Nephron progenitor cell (in vitro differentiated cells): ENCODE data around the gene HHEX.

Experiments
- DNase-seq: peaks from one replicate; pipeline ENCODE4 v3.0.0; 2021
- H3K27ac Mint-ChIP-seq: 2 replicates; pipeline ENCODE4 v1.8.0; 2021; ENCODE audit warnings: mild to moderate bottlenecking, moderate library complexity, mixed read lengths
- H3K27me3 Mint-ChIP-seq: 2 replicates; pipeline ENCODE4 v1.8.0; 2021; ENCODE audit warnings: mild to moderate bottlenecking, low read depth, mixed read lengths; ENCODE audit not compliant: poor library complexity
- H3K36me3 Mint-ChIP-seq: 2 replicates; pipeline ENCODE4 v1.8.0; 2021; ENCODE audit warnings: low read depth, mixed read lengths
- H3K4me1 Mint-ChIP-seq: 2 replicates; pipeline ENCODE4 v1.8.0; 2021; ENCODE audit warnings: mixed read lengths
- H3K4me3 Mint-ChIP-seq: 2 replicates; pipeline ENCODE4 v1.8.0; 2021; ENCODE audit warnings: mild to moderate bottlenecking, moderate library complexity, mixed read lengths
- H3K9me3 Mint-ChIP-seq: 2 replicates; pipeline ENCODE4 v1.8.0; 2021; ENCODE audit warnings: mild to moderate bottlenecking, moderate library complexity, mixed read lengths
- TF ChIP-seq, protein P1 (sequence below): fragments of 200-600 bp; sonication (generic); IDR thresholded peaks from 2 replicates; pipeline ENCODE4 v1.5.0; 2021; ENCODE audit warnings: antibody characterized with exemption

HHEX gene

DNA sequence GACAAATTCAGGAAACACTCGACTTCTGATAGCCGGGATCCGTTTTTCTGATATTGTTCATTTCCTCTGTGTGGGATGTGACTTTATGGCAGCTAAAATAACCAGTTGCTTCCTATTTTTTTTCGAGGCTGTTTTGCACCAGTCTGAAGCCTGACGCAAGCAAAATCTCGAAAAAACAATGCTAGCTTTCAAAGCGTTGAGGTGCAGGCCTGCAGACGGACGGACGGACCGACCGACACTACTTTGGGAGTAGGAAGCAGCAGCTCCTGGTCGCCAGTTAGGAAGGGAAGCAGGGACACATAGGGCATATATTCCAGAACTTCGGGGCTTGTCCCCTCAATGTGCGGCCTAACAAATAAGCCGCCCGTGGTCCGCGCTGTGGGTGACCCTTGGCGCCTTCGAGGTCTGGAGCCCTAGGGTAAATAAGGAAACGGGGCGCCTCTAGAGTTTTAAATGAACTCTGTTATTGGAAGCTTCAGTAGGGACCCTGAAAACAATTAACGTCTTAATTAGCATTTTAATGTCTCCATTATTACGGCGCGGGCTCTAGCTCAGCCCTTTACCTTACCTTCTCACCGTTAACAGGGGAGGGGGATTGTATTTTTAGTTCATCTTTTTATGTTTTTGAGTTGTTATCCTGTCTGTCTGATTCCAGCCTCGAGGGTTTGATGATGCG lies 1.3 kb downstream of the HHEX start:
- Mint-ChIP-seq H3K4me3 (peak overlapping the region; percentile 61), H3K4me1 (peaks cover 10% of the 10 kb centered on the region), H3K9me3 (peaks cover 24% of the 10 kb centered on the region), H3K27me3 (peaks cover 96% of the 10 kb centered on the region), H3K36me3 (no peaks in the 10 kb centered on the region), H3K27ac (no peak overlapping the region)
- DNase-seq: no peak
- TF ChIP-seq, protein P1, sequence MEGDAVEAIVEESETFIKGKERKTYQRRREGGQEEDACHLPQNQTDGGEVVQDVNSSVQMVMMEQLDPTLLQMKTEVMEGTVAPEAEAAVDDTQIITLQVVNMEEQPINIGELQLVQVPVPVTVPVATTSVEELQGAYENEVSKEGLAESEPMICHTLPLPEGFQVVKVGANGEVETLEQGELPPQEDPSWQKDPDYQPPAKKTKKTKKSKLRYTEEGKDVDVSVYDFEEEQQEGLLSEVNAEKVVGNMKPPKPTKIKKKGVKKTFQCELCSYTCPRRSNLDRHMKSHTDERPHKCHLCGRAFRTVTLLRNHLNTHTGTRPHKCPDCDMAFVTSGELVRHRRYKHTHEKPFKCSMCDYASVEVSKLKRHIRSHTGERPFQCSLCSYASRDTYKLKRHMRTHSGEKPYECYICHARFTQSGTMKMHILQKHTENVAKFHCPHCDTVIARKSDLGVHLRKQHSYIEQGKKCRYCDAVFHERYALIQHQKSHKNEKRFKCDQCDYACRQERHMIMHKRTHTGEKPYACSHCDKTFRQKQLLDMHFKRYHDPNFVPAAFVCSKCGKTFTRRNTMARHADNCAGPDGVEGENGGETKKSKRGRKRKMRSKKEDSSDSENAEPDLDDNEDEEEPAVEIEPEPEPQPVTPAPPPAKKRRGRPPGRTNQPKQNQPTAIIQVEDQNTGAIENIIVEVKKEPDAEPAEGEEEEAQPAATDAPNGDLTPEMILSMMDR: no peak

DNA sequence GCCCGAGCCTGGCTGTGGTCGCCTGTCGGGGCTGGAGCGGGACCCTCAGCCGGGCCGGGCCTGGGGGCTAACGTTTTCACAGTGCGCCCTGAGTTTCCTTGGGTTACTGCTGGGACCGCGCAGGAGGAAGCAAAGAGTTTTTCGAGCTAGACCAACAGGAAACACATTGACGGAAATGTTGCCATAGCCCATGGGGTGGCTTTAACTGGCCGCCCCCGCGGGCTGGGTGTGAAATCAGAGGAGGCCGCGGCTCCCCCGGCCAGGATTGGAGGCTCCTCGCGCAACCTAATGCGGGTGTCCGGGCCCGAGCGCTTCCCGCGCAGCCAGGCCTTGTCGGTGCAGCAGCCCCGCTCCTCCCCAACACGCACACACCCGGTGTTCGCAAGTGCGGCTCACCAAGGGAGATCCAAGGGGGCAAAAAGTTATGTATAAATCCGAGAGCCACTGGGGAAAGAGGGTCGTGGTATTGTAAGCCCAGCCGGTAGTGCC lies 1.9 kb downstream of the HHEX start:
- TF ChIP-seq, protein P1: no peak
- peak; percentile 50 for DNase-seq
- peaks cover 10% of the 10 kb centered on the region for H3K4me1 Mint-ChIP-seq
- H3K9me3 Mint-ChIP-seq: peaks cover 18% of the 10 kb centered on the region
- H3K36me3 Mint-ChIP-seq: no peaks in the 10 kb centered on the region
- H3K4me3 Mint-ChIP-seq: no peak overlapping the region
- peak overlapping the region; percentile 9 for H3K27ac Mint-ChIP-seq
- peaks cover 96% of the 10 kb centered on the region for H3K27me3 Mint-ChIP-seq

DNA sequence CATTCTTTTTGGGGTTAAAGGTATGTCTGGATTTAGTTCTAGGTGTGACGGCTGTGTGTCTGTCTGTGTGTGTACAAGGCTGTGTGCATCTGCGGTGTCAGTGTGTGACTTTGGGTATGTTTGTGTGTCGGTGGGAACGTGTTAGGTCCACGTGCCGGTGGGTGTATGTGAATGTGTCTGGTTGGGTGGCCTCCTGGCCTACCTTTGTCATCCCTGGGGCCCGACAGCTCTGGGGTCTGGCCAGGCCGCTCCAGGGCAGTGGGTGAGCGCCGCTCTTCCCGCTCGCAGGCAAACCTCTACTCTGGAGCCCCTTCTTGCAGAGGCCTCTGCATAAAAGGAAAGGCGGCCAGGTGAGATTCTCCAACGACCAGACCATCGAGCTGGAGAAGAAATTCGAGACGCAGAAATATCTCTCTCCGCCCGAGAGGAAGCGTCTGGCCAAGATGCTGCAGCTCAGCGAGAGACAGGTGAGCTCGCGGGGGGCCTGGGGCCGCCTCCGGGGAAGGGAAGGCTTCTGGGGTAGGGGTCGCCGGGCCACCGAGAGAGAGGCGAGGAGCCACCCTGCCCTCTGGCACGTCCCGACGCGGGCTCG lies 2.4 kb downstream of the HHEX start:
- Mint-ChIP-seq H3K4me1 (peaks cover 10% of the 10 kb centered on the region), H3K9me3 (peaks cover 12% of the 10 kb centered on the region)

DNA sequence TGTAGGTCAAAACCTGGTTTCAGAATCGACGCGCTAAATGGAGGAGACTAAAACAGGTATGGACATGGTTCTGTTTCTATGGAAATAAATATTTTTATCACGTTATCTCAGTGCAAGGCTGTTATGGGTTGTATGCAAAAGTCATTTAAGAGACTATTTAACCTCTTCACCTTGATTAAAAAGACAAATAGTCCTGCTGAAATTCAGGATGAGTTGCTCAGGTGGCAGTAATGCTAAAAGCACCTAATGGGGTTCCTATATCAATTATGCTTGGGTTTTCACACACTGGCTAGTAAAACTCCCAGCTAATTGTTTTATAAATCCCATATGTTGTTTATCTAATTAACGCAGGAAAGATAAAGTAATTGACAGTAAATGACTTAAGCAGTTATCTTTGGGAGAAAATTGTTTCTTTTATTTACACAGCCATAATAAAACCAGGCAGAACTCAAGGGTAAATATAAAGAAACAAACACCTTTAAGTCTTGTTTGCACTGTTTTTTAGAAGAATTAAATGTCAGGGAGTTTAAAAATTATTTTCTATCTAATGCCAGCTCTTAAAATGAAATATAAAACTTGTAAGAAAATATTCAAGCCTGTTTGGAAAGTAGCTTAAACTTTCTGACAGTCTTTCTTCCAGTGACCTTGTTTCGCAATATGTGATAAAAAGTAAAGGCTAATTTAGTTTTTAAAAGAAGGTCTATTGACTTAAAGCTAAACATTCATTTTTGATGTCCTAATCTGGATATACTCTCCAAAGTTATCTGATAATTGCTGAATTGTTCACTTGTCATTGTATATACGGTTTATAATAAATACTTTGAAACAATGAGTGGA lies 3.2 kb downstream of the HHEX start:
- no peaks in the 10 kb centered on the region for H3K36me3 Mint-ChIP-seq
- DNase-seq: no peak
- H3K27me3 Mint-ChIP-seq: peaks cover 96% of the 10 kb centered on the region
- TF ChIP-seq, protein P1: no peak
- H3K27ac Mint-ChIP-seq: no peak overlapping the region
- H3K4me1 Mint-ChIP-seq: peaks cover 10% of the 10 kb centered on the region
- no peak overlapping the region for H3K4me3 Mint-ChIP-seq
- H3K9me3 Mint-ChIP-seq: peaks cover 7% of the 10 kb centered on the region

More for the DNA sequence above, 2.4 kb downstream of the HHEX start:
- DNase-seq: peak; percentile 32
- Mint-ChIP-seq H3K27me3 (peaks cover 96% of the 10 kb centered on the region), H3K36me3 (no peaks in the 10 kb centered on the region), H3K27ac (peak overlapping the region; percentile 9), H3K4me3 (no peak overlapping the region)
- TF ChIP-seq, protein P1: no peak

DNA sequence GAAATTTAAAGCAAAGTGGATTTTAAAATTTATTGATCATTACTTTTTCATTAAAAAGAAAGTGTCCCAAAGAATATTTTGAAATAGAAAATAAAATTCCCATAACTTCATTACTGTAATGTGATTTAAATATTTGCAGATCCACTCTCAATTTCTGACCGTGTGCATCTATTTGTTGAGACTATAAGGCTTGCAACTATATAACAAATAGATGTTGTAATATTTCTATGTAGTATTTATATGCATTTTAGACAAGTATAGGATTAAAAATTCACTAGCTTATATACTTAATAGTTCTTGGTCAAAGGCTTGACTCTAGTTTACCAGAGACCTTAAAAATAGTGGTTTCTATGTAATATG lies 3.8 kb downstream of the HHEX start:
- H3K4me3 Mint-ChIP-seq: no peak overlapping the region

More for the DNA sequence above, 3.8 kb downstream of the HHEX start:
- no peak for DNase-seq
- H3K27me3 Mint-ChIP-seq: peaks cover 96% of the 10 kb centered on the region
- H3K36me3 Mint-ChIP-seq: no peaks in the 10 kb centered on the region
- peaks cover 10% of the 10 kb centered on the region for H3K4me1 Mint-ChIP-seq
- TF ChIP-seq, protein P1: no peak
- H3K9me3 Mint-ChIP-seq: peaks cover 8% of the 10 kb centered on the region
- no peak overlapping the region for H3K27ac Mint-ChIP-seq
